GM23338 (cell line): ENCODE measurements around the gene NF1. TPM values are rescaled to one million over a fixed set of nuclear protein-coding genes. Genes with fewer than 3 reads are reported as not detected.

Experiments
- ATAC-seq: fragments of 200-7000 bp; cut with Tn5 transposase; 3 replicates; pipeline ENCODE4 v1.9.1; 2020
- DNase-seq: peaks from one replicate; pipeline ENCODE4 v3.0.0-alpha.2; 2015; ENCODE audit warnings: low spot score
- H2AFZ ChIP-seq: fragments of 200-600 bp; sonication (generic); 2 replicates; pipeline ENCODE4 v1.8.0; 2016; ENCODE audit warnings: antibody characterized with exemption, mild to moderate bottlenecking, moderate library complexity
- H3F3A ChIP-seq: fragments of 200-600 bp; sonication (generic); replicated peaks from 2 replicates; pipeline ENCODE4 v1.8.0; 2017; ENCODE audit warnings: antibody characterized with exemption, mixed run types, low read depth
- H3K27ac ChIP-seq: fragments of 200-600 bp; sonication (generic); 2 replicates; pipeline ENCODE4 v1.6.1; 2016; ENCODE audit warnings: low read depth
- H3K27me3 ChIP-seq: fragments of 200-600 bp; sonication (generic); 2 replicates; pipeline ENCODE4 v1.8.0; 2016; ENCODE audit warnings: mild to moderate bottlenecking, mixed run types, moderate library complexity; ENCODE audit not compliant: insufficient read depth
- H3K36me3 ChIP-seq: fragments of 200-600 bp; sonication (generic); 2 replicates; pipeline ENCODE4 v1.8.0; 2016; ENCODE audit warnings: mild to moderate bottlenecking; ENCODE audit not compliant: insufficient read depth
- H3K4me1 ChIP-seq: fragments of 200-600 bp; sonication (generic); 2 replicates; pipeline ENCODE4 v1.8.0; 2016; ENCODE audit warnings: mild to moderate bottlenecking, moderate library complexity; ENCODE audit not compliant: insufficient read depth
- H3K4me2 ChIP-seq: fragments of 200-600 bp; sonication (generic); 2 replicates; pipeline ENCODE4 v1.7.1; 2017; ENCODE audit warnings: mixed run types
- H3K4me3 ChIP-seq: fragments of 200-600 bp; sonication (generic); 2 replicates; pipeline ENCODE4 v1.6.1; 2016; ENCODE audit warnings: mixed run types
- H3K79me2 ChIP-seq: fragments of 200-600 bp; sonication (generic); replicated peaks from 2 replicates; pipeline ENCODE4 v1.8.0; 2017; ENCODE audit warnings: mild to moderate bottlenecking; ENCODE audit not compliant: insufficient read depth
- H3K9me2 ChIP-seq: fragments of 200-600 bp; sonication (generic); 2 replicates; pipeline ENCODE4 v1.8.0; 2017; ENCODE audit not compliant: insufficient read depth
- H4K20me1 ChIP-seq: fragments of 200-600 bp; sonication (generic); replicated peaks from 2 replicates; pipeline ENCODE4 v1.8.0; 2017; ENCODE audit warnings: mild to moderate bottlenecking; ENCODE audit not compliant: insufficient read depth
- H3K27ac Mint-ChIP-seq: 2 replicates; pipeline ENCODE4 v1.8.0; 2020; ENCODE audit warnings: inconsistent platforms, mild to moderate bottlenecking, moderate library complexity, mixed read lengths
- H3K27me3 Mint-ChIP-seq: 3 replicates; pipeline ENCODE4 v1.8.0; 2022; ENCODE audit warnings: low read depth, mild to moderate bottlenecking, moderate library complexity, mixed read lengths, inconsistent platforms; ENCODE audit not compliant: insufficient read depth, poor library complexity
- H3K36me3 Mint-ChIP-seq: 3 replicates; pipeline ENCODE4 v1.8.0; 2021; ENCODE audit warnings: low read depth, mild to moderate bottlenecking, inconsistent platforms, moderate library complexity, mixed read lengths
- H3K4me1 Mint-ChIP-seq: 3 replicates; pipeline ENCODE4 v1.8.0; 2020; ENCODE audit warnings: mild to moderate bottlenecking, inconsistent platforms, mixed read lengths
- H3K4me3 Mint-ChIP-seq: 3 replicates; pipeline ENCODE4 v1.8.0; 2021; ENCODE audit warnings: moderate library complexity, mild to moderate bottlenecking, inconsistent platforms, mixed read lengths
- H3K9me3 Mint-ChIP-seq: 3 replicates; pipeline ENCODE4 v1.8.0; 2020; ENCODE audit warnings: moderate library complexity, mild to moderate bottlenecking, inconsistent platforms, mixed read lengths
- CREB1 ChIP-seq: fragments of 250-450 bp; sonication (Bioruptor Pico); IDR thresholded peaks from 2 replicates; pipeline ENCODE4 v1.5.0; 2020; ENCODE audit warnings: low read depth, mild to moderate bottlenecking, moderate library complexity
- EZH2 ChIP-seq: fragments of 200-600 bp; sonication (generic); IDR thresholded peaks from one replicate; pipeline ENCODE4 v1.8.0; 2017; ENCODE audit warnings: antibody characterized with exemption, mild to moderate bottlenecking, low read depth; ENCODE audit not compliant: unreplicated experiment
- EZH2phosphoT487 ChIP-seq: fragments of 200-600 bp; sonication (generic); IDR thresholded peaks from one replicate; pipeline ENCODE4 v1.8.1; 2018; ENCODE audit warnings: antibody characterized with exemption; ENCODE audit not compliant: unreplicated experiment
- POLR2AphosphoS5 ChIP-seq: IDR thresholded peaks from 2 replicates; pipeline ENCODE4 v1.6.1; 2016; ENCODE audit warnings: antibody characterized with exemption, low read depth
- STAT1 ChIP-seq: IDR thresholded peaks from one replicate; pipeline ENCODE4 v1.6.1; 2016; ENCODE audit warnings: antibody characterized with exemption; ENCODE audit not compliant: unreplicated experiment
- ZNF114 ChIP-seq: fragments of 250-450 bp; sonication (Bioruptor Pico); IDR thresholded peaks from 2 replicates; pipeline ENCODE4 v1.5.0; 2020; ENCODE audit warnings: mild to moderate bottlenecking, moderate library complexity
- ZNF331 ChIP-seq: fragments of 250-450 bp; sonication (Bioruptor Pico); IDR thresholded peaks from 2 replicates; pipeline ENCODE4 v1.5.0; 2020; ENCODE audit warnings: low read depth, mild to moderate bottlenecking, moderate library complexity
- polyA plus RNA-seq: library from polyadenylated mRNA; unstranded; fragments of >200 nt; fragmentation: Nextera tagmentation; extraction: Ambion mirVana; gene quantifications from 2 replicates; pipeline ENCODE4 v1.2.1, GENCODE V29; 2016
- total RNA-seq: library from RNA; depleted of rRNA; stranded (reverse); fragments of >200 nt; shearing (Covaris generic); gene quantifications from 2 replicates; pipeline ENCODE4 v1.2.3, GENCODE V29; 2014
- TF ChIP-seq, protein P1 (sequence below), 2 experiments: fragments of 200-600 bp in 1 of 2; sonication (generic) in 1 of 2; conservative IDR thresholded peaks; 2 replicates each; pipeline versions ENCODE4 v1.5.1 to v1.6.1; 2016 to 2017; ENCODE audit warnings: antibody characterized with exemption in 2 of 2, low read depth in 2 of 2, mild to moderate bottlenecking in 2 of 2, moderate library complexity in 1 of 2
- TF ChIP-seq, protein P2 (sequence below): fragments of 250-450 bp; sonication (Bioruptor Pico); IDR thresholded peaks from 2 replicates; pipeline ENCODE4 v1.5.0; 2020; ENCODE audit warnings: mild to moderate bottlenecking, moderate library complexity

The NF1 gene
- total and polyA plus RNA-seq, 2 experiments from 2014 or later: 16.3 to 49.7 TPM

DNA sequence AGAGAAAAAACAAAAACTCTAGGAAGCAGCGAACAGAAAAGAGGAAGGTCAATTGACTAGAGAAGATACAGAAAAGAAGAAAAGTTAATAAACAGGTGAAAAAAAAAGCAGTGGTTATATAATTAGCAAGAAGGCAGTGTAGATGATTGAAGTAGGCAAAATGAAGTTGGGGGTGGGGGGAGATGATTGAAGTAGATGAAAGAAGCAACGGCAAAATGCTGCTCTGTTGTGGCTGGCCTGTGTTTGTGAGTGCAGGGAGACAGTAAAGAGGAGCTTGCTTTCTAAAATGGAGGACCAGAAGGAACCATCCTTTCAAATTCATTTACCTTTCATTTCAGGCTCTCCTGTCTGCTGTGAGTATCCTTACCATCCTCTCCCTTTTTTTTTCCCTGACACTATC is 215.5 kb downstream of the NF1 start:
- Mint-ChIP-seq H3K4me1 (peaks cover 9% of the 10 kb centered on the region), H3K27ac (peak overlapping the region; percentile 61), H3K36me3 (no peaks in the 10 kb centered on the region), H3K27me3 (no peaks in the 10 kb centered on the region), H3K4me3 (no peak overlapping the region), H3K9me3 (no peaks in the 10 kb centered on the region)
- H3K79me2 ChIP-seq: no peaks in the 10 kb centered on the region
- no peak overlapping the region for H3K4me2 ChIP-seq
- no peaks in the 10 kb centered on the region for H3K27me3 ChIP-seq
- no peaks in the 10 kb centered on the region for H3K9me2 ChIP-seq
- H2AFZ ChIP-seq: no peak overlapping the region
- H3K36me3 ChIP-seq: no peaks in the 10 kb centered on the region
- no peak overlapping the region for H3K4me3 ChIP-seq
- H3K4me1 ChIP-seq: peaks cover 5% of the 10 kb centered on the region; the same call in 1 of the 2 replicates
- H3F3A ChIP-seq: no peaks in the 10 kb centered on the region
- TF ChIP-seq EZH2 (no peak), CREB1 (CRISPR knock-in tag) (no peak), ZNF331 (CRISPR knock-in tag) (no peak), EZH2phosphoT487 (no peak), STAT1 (no peak)
- TF ChIP-seq, protein P1, sequence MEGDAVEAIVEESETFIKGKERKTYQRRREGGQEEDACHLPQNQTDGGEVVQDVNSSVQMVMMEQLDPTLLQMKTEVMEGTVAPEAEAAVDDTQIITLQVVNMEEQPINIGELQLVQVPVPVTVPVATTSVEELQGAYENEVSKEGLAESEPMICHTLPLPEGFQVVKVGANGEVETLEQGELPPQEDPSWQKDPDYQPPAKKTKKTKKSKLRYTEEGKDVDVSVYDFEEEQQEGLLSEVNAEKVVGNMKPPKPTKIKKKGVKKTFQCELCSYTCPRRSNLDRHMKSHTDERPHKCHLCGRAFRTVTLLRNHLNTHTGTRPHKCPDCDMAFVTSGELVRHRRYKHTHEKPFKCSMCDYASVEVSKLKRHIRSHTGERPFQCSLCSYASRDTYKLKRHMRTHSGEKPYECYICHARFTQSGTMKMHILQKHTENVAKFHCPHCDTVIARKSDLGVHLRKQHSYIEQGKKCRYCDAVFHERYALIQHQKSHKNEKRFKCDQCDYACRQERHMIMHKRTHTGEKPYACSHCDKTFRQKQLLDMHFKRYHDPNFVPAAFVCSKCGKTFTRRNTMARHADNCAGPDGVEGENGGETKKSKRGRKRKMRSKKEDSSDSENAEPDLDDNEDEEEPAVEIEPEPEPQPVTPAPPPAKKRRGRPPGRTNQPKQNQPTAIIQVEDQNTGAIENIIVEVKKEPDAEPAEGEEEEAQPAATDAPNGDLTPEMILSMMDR (conservative IDR thresholded peaks at IDR 0.05; ENCODE audit: low read depth in 2 of 2): no peak
- DNase-seq: no peak
- peak; percentile 38; the same call in 2 of the 3 replicates for ATAC-seq
- H4K20me1 ChIP-seq: no peaks in the 10 kb centered on the region; the same call in 1 of the 2 replicates
- no peak overlapping the region for H3K27ac ChIP-seq

- Histone ChIP-seq H3K79me2 (no peaks in the 10 kb centered on the region), H3K27ac (no peak overlapping the region), H3K4me1 (peaks cover 5% of the 10 kb centered on the region; the same call in 1 of the 2 replicates), H3K27me3 (no peaks in the 10 kb centered on the region), H2AFZ (no peak overlapping the region), H3K4me2 (no peak overlapping the region), H3K36me3 (no peaks in the 10 kb centered on the region), H3F3A (no peaks in the 10 kb centered on the region), H3K4me3 (no peak overlapping the region), H4K20me1 (no peaks in the 10 kb centered on the region; the same call in 1 of the 2 replicates), H3K9me2 (no peaks in the 10 kb centered on the region)
- Mint-ChIP-seq H3K9me3 (no peaks in the 10 kb centered on the region), H3K27ac (no peak overlapping the region; the same call in 1 of the 2 replicates), H3K36me3 (no peaks in the 10 kb centered on the region), H3K4me3 (no peak overlapping the region), H3K4me1 (peaks cover 9% of the 10 kb centered on the region), H3K27me3 (no peaks in the 10 kb centered on the region)
- ATAC-seq (no peak), DNase-seq (no peak)
- TF ChIP-seq, protein P2, sequence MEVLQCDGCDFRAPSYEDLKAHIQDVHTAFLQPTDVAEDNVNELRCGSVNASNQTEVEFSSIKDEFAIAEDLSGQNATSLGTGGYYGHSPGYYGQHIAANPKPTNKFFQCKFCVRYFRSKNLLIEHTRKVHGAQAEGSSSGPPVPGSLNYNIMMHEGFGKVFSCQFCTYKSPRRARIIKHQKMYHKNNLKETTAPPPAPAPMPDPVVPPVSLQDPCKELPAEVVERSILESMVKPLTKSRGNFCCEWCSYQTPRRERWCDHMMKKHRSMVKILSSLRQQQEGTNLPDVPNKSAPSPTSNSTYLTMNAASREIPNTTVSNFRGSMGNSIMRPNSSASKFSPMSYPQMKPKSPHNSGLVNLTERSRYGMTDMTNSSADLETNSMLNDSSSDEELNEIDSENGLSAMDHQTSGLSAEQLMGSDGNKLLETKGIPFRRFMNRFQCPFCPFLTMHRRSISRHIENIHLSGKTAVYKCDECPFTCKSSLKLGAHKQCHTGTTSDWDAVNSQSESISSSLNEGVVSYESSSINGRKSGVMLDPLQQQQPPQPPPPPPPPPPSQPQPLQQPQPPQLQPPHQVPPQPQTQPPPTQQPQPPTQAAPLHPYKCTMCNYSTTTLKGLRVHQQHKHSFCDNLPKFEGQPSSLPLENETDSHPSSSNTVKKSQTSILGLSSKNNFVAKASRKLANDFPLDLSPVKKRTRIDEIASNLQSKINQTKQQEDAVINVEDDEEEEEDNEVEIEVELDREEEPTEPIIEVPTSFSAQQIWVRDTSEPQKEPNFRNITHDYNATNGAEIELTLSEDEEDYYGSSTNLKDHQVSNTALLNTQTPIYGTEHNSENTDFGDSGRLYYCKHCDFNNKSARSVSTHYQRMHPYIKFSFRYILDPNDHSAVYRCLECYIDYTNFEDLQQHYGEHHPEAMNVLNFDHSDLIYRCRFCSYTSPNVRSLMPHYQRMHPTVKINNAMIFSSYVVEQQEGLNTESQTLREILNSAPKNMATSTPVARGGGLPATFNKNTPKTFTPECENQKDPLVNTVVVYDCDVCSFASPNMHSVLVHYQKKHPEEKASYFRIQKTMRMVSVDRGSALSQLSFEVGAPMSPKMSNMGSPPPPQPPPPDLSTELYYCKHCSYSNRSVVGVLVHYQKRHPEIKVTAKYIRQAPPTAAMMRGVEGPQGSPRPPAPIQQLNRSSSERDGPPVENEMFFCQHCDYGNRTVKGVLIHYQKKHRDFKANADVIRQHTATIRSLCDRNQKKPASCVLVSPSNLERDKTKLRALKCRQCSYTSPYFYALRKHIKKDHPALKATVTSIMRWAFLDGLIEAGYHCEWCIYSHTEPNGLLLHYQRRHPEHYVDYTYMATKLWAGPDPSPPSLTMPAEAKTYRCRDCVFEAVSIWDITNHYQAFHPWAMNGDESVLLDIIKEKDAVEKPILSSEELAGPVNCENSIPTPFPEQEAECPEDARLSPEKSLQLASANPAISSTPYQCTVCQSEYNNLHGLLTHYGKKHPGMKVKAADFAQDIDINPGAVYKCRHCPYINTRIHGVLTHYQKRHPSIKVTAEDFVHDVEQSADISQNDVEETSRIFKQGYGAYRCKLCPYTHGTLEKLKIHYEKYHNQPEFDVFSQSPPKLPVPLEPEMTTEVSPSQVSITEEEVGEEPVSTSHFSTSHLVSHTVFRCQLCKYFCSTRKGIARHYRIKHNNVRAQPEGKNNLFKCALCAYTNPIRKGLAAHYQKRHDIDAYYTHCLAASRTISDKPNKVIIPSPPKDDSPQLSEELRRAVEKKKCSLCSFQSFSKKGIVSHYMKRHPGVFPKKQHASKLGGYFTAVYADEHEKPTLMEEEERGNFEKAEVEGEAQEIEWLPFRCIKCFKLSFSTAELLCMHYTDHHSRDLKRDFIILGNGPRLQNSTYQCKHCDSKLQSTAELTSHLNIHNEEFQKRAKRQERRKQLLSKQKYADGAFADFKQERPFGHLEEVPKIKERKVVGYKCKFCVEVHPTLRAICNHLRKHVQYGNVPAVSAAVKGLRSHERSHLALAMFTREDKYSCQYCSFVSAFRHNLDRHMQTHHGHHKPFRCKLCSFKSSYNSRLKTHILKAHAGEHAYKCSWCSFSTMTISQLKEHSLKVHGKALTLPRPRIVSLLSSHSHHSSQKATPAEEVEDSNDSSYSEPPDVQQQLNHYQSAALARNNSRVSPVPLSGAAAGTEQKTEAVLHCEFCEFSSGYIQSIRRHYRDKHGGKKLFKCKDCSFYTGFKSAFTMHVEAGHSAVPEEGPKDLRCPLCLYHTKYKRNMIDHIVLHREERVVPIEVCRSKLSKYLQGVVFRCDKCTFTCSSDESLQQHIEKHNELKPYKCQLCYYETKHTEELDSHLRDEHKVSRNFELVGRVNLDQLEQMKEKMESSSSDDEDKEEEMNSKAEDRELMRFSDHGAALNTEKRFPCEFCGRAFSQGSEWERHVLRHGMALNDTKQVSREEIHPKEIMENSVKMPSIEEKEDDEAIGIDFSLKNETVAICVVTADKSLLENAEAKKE (CRISPR knock-in tag): no peak
- TF ChIP-seq ZNF114 (CRISPR knock-in tag) (no peak), CREB1 (CRISPR knock-in tag) (no peak), STAT1 (no peak), EZH2phosphoT487 (no peak), POLR2AphosphoS5 (no peak), EZH2 (no peak), ZNF331 (CRISPR knock-in tag) (no peak)
- TF ChIP-seq, protein P1 (conservative IDR thresholded peaks at IDR 0.05; ENCODE audit: low read depth in 2 of 2): no peak
Observed at GRCh38 chr17:31310886-31311285, 216.1 kb downstream of the NF1 start.
